ENCODE results near the gene KIF18B. TPM values are rescaled to one million over a fixed set of nuclear protein-coding genes. Genes with fewer than 3 reads are reported as not detected.

Gene KIF18B
- total RNA-seq, result under 1 TPM; 0.20 to 0.99 (median 0.35) TPM
- long read RNA-seq, result 0 reads

- TF ChIP-seq POLR2A (IDR thresholded peaks at IDR 0.05) (peak; percentile 65), CTCF (IDR thresholded peaks at IDR 0.05) (no peak)
- peak; percentile 89 for DNase-seq
- Histone ChIP-seq H3K36me3 (no peaks in the 10 kb centered on the region), H3K4me1 (peaks cover 0 to 8% (median 0%) of the 10 kb centered on the region in 4 donors), H3K9me3 (no peaks in the 10 kb centered on the region), H3K4me3 (peak within 1 kb of the TSS; percentile 51 to 60 (median 54)), H3K27ac (peak within 1 kb of the TSS in 1 of 3 donors; percentile 35), H3K27me3 (no peaks in the 10 kb centered on the region)
- intact Hi-C loops (cut with DNase I), result no loop called here
- under 1% methylated on average over 18 of the region's 62 CpGs for WGBS (ENCODE audit: insufficient coverage, low coverage, low lambda C conversion rate, missing lambda C conversion rate)
- peak; percentile 99 to 100 (median 100) for ATAC-seq
Observed at GRCh38 chr17:44947461-44948314, at the start of gene KIF18B. Gene KIF18B (minus strand): TSS chr17:44947773. CDS start chr17:44936344, 11,429 bp downstream.

GRCh38 chr17:44996304-44996703, 48.7 kb upstream of the KIF18B start:
- peaks cover 0 to 5% (median 0%) of the 10 kb centered on the region in 4 donors for H3K4me1 ChIP-seq
- intact Hi-C loops (cut with DNase I), result no loop called here
- DNase-seq (no peak), ATAC-seq (no peak)
- H3K27me3 ChIP-seq, result no peaks in the 10 kb centered on the region
- H3K36me3 ChIP-seq, result no peaks in the 10 kb centered on the region
- 51% methylated on average over 6 of the region's 10 CpGs for WGBS (ENCODE audit: insufficient coverage, low coverage, low lambda C conversion rate, missing lambda C conversion rate)
- no peak overlapping the region for H3K4me3 ChIP-seq
- H3K9me3 ChIP-seq, result no peaks in the 10 kb centered on the region
- TF ChIP-seq POLR2A (IDR thresholded peaks at IDR 0.05) (no peak), CTCF (IDR thresholded peaks at IDR 0.05) (no peak)
- no peak overlapping the region for H3K27ac ChIP-seq

GRCh38 chr17:44995436-44996001, 47.9 kb upstream of the KIF18B start:
- 75% methylated on average over 2 of the region's 11 CpGs for WGBS (ENCODE audit: insufficient coverage, low coverage, low lambda C conversion rate, missing lambda C conversion rate)
- TF ChIP-seq POLR2A (IDR thresholded peaks at IDR 0.05) (no peak), CTCF (IDR thresholded peaks at IDR 0.05) (no peak)
- Histone ChIP-seq H3K27ac (no peak overlapping the region), H3K4me3 (no peak overlapping the region), H3K36me3 (no peaks in the 10 kb centered on the region), H3K9me3 (no peaks in the 10 kb centered on the region), H3K27me3 (no peaks in the 10 kb centered on the region), H3K4me1 (no peaks in the 10 kb centered on the region)
- no peak for DNase-seq
- intact Hi-C loops (cut with DNase I), result no loop called here
- ATAC-seq, result no peak

GRCh38 chr17:44992242-44992939, 44.8 kb upstream of the KIF18B start:
- Histone ChIP-seq H3K9me3 (no peaks in the 10 kb centered on the region), H3K27me3 (no peaks in the 10 kb centered on the region), H3K36me3 (no peaks in the 10 kb centered on the region), H3K4me1 (peaks cover 0 to 4% (median 0%) of the 10 kb centered on the region in 4 donors), H3K4me3 (no peak overlapping the region), H3K27ac (no peak overlapping the region)
- TF ChIP-seq CTCF (IDR thresholded peaks at IDR 0.05), result no peak
- no peak for TF ChIP-seq POLR2A (IDR thresholded peaks at IDR 0.05)
- DNase-seq, result no peak
- no peak for ATAC-seq
- 84% methylated on average over 3 of the region's 5 CpGs for WGBS (ENCODE audit: insufficient coverage, low coverage, low lambda C conversion rate, missing lambda C conversion rate)
- intact Hi-C loops (cut with DNase I), result no loop called here

Measured in right lobe of liver (tissue), 6 donors.